Measurements from ENCODE around the gene TNKS1BP1. TPM values are rescaled to one million over a fixed set of nuclear protein-coding genes. Genes with fewer than 3 reads are reported as not detected.

The TNKS1BP1 gene
- total RNA-seq, 1 donor from 2014 or later, result 189 TPM

- Histone ChIP-seq H3K4me3 (no peak overlapping the region), H3K36me3 (no peaks in the 10 kb centered on the region), H3K27me3 (no peaks in the 10 kb centered on the region), H3K9me3 (no peaks in the 10 kb centered on the region), H3K27ac (no peak overlapping the region), H3K4me1 (peaks cover 3% of the 10 kb centered on the region)
- ATAC-seq, result no peak
- DNase-seq, result no peak
- intact Hi-C loops (cut with DNase I), result loop anchor here (5.0 kb wide), 2 partner anchors 122 to 412 kb away; no protein-coding TSS in a partner anchor
- no peak for TF ChIP-seq CTCF (IDR thresholded peaks at IDR 0.05)
These were observed 70.1 kb downstream of the TNKS1BP1 start for GRCh38 chr11:57254631-57255030.

GRCh38 chr11:57251491-57252104 lies 73.2 kb downstream of the TNKS1BP1 start:
- Histone ChIP-seq H3K27me3 (no peaks in the 10 kb centered on the region), H3K27ac (no peak overlapping the region), H3K9me3 (no peaks in the 10 kb centered on the region), H3K4me1 (peaks cover 8% of the 10 kb centered on the region), H3K4me3 (no peak overlapping the region), H3K36me3 (no peaks in the 10 kb centered on the region)
- ATAC-seq (no peak), DNase-seq (no peak)
- TF ChIP-seq CTCF (IDR thresholded peaks at IDR 0.05), result no peak
- intact Hi-C loops (cut with DNase I), result loop anchor here (5.0 kb wide), 2 partner anchors 119 to 409 kb away; no protein-coding TSS in a partner anchor

- intact Hi-C loops (cut with DNase I), result loop anchor here (5.0 kb wide), 2 partner anchors 119 to 409 kb away; no protein-coding TSS in a partner anchor
- Histone ChIP-seq H3K4me3 (no peak overlapping the region), H3K4me1 (peaks cover 8% of the 10 kb centered on the region), H3K9me3 (no peaks in the 10 kb centered on the region), H3K27me3 (no peaks in the 10 kb centered on the region), H3K36me3 (no peaks in the 10 kb centered on the region), H3K27ac (no peak overlapping the region)
- DNase-seq, result no peak
- no peak for TF ChIP-seq CTCF (IDR thresholded peaks at IDR 0.05)
- ATAC-seq, result no peak
These were observed 73.7 kb downstream of the TNKS1BP1 start for GRCh38 chr11:57251037-57251436.

Other genes with a start within 250 kb of the TNKS1BP1 start
- not detected for gene LRRC55, start 143.0 kb downstream of the TNKS1BP1 start, total RNA-seq
- 1.2 TPM for gene APLNR, start 87.7 kb downstream of the TNKS1BP1 start, total RNA-seq
- 64.7 TPM for gene SSRP1, start 10.9 kb upstream of the TNKS1BP1 start, total RNA-seq
- gene P2RX3, start 13.4 kb upstream of the TNKS1BP1 start, total RNA-seq, result not detected
- not detected for gene PRG3, start 56.2 kb upstream of the TNKS1BP1 start, total RNA-seq
- gene PRG2, start 65.7 kb upstream of the TNKS1BP1 start, total RNA-seq, result not detected
- 117 TPM for gene SLC43A3, start 102.2 kb upstream of the TNKS1BP1 start, total RNA-seq
- 3.2 TPM for gene RTN4RL2, start 135.6 kb upstream of the TNKS1BP1 start, total RNA-seq
- 12.4 TPM for gene SLC43A1, start 190.8 kb upstream of the TNKS1BP1 start, total RNA-seq
- 34.7 TPM for gene TIMM10, start 205.8 kb upstream of the TNKS1BP1 start, total RNA-seq
- gene SMTNL1, start 212.6 kb upstream of the TNKS1BP1 start, total RNA-seq, result not detected
- gene UBE2L6, start 242.7 kb upstream of the TNKS1BP1 start, total RNA-seq, result 120 TPM

Measured in upper lobe of right lung (tissue), 1 donor.